GM18508 (cell line): ENCODE results near the gene GABPB1.
"Not testable (repeated sequence)": the region's sequence is repeated elsewhere in the genome, so short reads cannot be mapped to it uniquely, and the experiment has no call there.

ENCODE experiments used
- ATAC-seq: cut with Tn5 transposase; IDR thresholded peaks from one replicate; pipeline ENCODE4 v1.9.1; 2021; ENCODE audit warnings: moderate number of reproducible peaks; ENCODE audit not compliant: insufficient read depth, unreplicated experiment

GABPB1 gene

DNA sequence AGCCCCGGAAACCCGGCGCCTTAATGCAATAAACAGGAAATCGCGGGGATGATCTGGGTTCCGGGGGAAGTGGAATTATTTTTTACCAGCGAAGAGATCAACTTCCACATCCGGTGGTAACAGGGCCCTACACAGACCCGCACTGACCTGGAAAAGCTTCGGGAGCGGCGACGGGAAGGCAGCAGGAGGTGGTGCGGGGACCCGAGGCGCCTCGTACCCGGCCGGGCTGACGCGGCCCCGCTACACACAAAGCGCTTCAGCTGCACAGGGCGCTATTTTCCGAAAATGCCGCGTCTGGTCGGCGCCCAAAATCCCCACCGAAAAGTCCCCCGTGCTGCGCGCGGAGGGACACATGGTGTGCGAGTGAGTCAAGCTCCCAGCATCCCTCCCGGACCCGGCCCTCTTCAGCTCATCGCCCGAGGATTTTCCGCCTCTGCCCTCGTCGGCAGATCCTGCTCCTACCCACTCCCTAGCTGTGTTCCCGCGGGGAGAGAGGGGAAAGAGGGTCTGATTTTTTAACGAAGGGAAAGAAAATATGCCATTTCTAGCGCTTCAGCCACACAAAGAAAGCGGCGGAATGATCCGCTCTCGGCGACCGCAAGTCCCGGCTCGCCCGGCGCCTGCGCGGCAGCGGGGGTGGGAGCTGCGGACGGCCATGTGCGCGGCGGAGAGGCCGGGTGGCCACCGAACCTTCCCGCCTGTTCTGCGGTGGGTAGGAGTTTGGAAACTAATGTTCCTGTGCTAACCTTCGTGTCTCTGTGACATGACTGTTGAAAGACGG is at the start of gene GABPB1:
GABPB1 (minus strand) TSS at position 361 of the 781 bp plus-strand sequence. CDS start 45,400 bp downstream, outside the sequence.
- peak; percentile 26 for ATAC-seq

DNA sequence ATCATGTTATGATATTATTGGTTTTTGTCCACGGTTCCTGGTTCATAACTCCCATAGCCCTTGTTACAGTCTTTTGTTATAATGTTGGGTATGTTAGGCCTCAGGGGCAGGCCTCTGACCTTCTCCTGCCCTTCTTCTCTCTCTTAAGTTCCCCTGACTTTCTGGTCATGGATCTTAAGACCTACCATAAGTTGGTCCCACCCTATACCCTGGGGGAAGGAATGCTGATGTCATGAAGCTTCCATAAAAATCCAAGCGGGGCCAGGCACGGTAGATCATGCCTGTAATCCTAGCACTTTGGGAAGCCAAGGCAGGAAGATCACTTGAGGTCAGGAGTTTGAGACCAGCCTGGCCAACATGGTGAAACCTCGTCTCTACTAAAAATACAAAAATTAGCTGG is 36.6 kb upstream of the GABPB1 start:
- not testable (repeated sequence) for ATAC-seq

DNA sequence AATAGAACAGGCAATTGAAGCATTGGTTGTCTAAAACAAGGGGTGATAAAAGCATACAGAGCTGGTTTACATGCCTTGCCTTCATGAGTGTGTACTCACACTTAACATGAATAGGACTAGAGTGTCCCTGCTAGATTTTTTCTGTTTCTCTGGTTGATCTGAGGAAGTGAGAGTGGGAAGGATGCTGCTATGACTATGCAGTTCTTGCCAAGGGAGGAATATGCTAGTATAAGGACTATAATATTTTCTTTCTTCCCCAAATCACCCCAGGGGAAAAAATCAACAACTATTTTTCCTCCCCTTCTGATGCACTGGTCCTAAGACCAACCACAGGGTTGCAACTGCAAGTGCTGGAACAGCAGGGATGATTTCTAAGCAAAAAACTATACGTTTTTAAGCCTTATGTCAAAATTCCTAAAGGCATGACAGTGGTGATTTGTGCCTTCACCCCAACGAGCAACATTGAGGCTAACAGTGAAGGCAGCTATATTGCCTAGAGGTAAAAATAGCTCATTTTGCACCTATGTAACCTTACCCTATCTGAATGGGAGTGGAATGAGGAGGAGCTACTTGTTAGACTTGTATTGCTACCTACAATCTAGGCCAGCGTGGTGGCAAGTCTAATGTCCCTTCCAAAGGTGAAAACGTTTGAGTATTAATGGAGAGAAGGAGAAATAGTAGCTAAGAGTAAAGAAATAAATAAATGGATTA is 35.7 kb upstream of the GABPB1 start:
- ATAC-seq: peak; percentile 86

DNA sequence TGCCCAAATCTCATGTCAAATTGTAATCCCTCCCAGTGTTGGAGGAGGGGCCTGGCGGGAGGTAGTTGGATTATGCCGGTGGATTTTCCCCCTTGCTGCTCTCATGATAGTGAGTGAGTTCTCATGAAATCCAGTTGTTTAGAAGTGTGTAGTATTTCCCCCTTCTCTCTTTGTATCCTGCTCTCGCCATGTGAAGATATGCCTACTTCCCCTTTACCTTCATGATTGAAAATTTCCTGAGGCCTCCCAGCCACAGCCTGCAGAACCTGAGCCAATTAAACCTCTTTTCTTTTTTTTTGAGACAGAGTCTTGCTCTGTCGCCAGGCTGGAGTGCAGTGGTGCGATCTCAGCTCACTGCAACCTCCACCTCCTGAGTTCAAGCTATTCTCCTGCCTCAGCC is 27.4 kb upstream of the GABPB1 start:
- ATAC-seq: not testable (repeated sequence)

DNA sequence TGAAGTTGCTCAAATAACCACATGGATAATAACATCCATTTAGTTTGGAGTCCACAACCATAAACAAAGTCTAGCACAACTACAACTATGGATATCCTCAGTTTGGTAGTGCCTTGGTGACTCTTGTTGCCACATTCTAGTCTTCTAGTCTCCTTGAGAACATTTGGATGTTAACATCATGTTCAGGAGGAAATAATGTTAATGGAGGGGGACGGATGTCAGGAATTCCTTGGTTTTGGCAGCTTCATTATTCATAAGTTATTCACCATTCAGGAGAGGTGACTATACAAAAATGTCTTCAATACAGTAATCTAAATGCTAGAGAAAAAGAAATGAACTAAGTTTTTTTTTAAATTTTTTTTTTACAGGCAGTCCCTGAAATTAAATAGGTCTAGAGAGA is 26.4 kb upstream of the GABPB1 start:
- ATAC-seq: no peak

DNA sequence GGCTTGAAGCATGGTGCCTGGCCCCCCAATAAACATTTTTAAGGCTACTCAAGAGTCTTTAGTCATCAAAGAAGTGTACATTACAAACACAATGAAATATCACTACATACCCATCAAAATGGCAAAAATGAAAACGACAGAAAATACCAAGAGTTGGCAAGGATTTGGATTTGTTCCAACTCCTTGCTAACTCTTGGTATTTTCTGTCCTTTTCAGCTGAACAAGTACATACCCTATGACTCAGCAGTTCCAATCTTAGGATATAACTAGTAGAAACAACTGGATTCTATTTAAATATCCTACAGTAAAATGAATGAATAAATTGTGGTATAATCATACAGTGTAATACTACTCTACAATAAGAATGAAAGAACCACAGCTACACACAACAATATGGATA is 25.1 kb upstream of the GABPB1 start:
- no peak for ATAC-seq

DNA sequence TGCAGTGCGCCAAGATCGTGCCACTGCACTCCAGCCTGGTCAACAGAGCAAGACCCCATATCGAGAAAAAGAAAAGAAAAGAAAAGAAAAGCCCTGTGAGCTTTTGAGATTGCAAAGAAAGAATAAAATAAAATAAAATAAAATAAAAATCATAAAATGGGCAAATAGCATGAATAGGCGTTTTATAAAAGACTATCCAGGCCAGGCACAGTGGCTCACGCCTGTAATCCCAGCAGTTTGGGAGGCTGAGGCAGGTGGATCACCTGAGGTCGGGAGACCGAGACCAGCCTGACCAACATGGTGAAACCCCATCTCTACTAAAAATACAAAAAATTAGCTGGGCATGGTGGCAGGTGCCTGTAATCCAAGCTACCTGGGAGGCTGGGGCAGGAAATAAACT is 24.4 kb upstream of the GABPB1 start:
- ATAC-seq: not testable (repeated sequence)

DNA sequence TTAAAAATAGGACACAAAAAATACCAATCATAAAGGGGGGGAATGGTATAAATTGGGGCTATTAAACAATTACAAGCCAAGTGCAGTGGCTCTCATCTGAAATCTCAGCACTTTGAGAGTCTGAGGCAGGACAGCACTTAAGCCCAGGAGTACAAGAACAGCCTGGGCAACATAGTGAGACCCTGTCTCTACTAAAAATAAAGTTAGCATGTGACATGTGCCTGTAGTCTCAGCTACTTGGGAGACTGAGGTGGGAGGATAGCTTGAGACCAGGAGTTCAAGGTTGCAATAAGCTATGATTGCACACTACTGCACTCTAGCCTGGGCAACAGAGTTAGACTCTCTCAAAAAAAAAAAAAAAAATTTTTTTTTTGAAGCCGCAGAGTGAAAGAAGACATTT is 23.8 kb upstream of the GABPB1 start:
- no peak for ATAC-seq

DNA sequence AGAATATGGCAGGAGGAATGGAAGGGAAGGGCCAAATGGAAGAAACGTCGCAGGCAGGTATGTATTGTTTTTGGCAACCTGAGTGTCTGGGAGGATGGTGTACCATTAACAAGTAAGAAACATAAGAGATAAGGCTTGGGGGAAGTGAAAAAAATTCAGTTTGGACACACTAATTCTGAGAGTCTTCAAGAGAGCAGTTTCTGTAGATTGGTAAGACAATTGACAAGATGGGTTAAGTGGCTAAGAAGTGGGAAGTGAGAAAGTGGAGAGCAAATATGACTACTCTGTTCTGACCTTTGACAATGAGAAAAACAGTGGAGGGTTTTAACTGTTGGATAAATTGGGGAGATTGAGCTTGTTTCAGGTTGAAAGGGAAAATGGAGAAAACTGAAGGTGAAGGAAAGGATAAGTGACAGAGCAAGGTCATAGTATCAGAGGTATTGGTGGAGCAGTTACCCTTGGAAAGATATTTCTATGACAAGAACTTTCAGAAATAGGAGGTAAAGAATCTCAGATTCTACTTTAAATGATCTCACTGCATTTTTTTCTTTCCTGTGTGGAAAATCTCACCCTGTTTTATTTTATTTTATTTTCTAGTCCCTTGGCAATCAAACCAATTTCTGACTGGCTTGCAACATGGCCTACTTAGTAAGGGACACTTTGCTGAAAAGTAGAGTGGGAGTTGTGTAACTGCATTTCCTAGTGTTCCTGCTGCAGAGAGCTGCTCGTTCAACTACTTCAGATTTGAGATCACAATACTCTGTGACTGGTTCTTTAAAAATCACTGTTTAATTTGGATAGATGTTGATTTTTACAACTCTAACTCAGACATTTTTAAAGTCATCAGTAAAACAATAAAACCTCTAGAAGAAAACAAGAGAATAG is 23.1 kb upstream of the GABPB1 start:
- ATAC-seq: peak; percentile 95

DNA sequence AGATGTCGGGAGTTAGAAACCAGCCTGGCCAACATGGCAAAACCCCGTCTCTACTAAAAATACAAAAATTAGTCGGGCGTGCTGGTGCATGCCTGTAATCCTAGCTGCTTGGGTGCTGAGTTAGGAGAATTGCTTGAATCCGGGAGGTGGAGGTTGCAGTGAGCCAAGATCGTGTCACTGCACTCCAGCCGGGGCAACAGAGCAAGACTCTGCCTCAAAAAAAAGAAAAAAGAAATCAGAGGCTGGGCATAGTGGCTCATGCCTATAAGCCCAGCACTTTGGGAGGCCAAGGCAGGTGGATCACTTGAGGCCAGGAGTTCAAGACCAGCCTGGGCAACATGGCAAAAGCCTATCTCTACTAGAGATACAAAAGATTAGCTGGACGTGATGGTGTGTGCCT is 14.6 kb upstream of the GABPB1 start:
- not testable (repeated sequence) for ATAC-seq

DNA sequence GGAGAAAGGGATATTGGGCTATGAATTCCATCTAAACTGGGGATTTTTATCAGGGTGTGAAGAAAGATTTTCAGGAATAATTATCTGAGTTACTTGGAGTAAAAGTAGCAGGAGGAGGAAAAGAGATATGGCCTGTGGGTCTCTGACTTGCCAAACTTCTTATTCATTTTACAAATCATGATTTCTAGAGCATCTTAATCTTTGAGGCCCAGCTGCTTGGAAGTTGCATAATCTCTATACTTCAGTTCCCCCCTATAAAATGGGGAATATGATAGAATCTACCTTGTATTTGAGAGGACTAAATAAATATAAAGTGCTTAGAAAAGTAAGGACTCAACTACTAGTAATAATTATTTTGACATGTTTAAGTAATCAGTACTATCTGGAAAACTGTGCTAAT is 11.0 kb upstream of the GABPB1 start:
- ATAC-seq: no peak

DNA sequence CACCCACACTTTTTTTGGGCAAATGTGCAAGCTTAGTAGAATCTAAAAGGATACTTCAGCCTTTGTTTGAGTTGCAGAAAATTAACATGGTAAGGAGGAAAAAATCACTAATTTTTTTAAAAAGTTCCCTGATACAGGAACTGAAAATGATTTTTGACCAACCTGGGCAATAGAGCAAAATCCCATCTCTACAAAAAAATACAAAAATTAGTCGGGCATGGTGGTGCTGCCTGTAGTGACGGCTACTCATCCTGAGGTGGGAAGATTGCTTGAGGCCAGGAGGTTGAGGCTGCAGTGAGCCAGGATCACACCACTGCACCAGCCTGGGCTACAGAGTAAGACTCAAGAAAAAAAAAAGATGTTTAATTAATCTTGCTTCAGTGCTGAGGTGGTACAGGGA is 10.6 kb upstream of the GABPB1 start:
- no peak for ATAC-seq

DNA sequence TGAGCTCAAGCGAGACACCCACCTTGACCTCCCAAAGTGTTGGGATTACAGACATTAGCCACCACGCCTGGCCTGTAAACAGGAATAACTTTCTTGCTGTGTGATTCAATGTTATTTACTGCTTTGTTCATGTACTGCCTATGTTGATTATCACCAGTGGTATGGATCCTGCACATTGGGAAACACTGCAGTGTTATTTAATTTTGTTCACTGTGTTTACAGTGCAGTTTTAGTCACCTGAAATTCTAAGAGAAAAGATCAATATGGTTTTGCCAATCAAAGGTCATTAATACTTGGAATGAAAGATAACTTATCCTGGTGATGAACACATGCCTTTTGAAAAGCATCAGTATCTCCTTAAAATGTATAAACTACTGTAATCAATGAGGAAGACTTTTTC is 8.6 kb upstream of the GABPB1 start:
- no peak for ATAC-seq

DNA sequence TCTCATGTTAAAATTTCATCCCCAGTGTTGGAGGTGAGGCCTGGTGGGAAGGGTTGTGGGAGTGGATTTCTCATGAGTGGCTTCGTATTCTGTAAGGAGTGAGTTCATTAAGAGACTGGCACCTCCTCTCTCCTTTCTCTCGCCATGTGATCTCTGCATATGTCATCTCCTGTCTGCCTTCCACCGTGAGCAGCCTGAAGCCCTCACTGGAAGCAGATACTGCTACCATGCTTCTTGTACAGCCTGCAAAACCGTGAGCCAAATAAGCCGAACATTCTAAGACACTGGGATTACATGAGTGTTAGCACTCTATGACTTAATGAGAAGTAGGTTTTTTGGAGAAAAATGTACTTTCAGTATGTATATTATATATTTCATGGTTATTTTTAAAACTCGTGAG is 6.8 kb upstream of the GABPB1 start:
- ATAC-seq: no peak

DNA sequence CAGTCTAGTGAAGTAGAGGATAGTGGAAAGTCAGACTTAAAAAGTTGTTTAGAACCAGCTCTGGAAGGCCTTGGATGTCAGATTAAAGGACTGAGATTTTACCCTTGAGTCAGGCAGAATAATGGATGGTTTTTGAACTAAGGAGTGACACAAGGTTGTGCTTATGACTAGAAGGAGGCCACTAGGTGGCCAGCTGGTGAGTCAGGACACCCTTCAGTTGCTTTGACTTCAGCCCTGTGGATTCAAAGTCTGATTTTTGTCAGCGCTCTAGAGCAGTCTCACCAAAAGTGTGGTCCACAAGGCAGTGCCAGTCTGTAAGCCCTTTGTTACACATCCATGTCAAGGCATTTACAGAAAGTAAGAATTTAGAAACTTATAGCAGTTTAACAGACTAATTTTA is 3.8 kb upstream of the GABPB1 start:
- ATAC-seq: no peak

DNA sequence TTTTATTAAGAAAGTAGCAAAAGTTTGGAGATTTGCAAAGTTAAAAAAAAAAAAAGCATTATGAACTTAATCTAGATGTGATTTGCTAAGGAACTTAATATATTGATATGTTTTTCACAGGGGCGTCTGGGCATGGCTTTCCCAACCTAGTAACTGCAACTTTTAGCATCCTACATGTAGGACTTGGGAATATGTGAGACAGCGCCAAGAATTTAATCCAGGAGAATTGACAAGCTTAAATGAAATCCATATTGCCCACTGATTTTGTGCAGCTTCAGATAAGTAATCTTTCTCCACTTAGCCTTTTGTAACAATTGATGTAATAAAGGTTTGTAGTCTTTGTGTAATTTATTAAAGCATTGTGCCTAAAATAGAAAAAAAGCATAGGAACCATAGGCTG is 982 bp upstream of the GABPB1 start:
- ATAC-seq: no peak

DNA sequence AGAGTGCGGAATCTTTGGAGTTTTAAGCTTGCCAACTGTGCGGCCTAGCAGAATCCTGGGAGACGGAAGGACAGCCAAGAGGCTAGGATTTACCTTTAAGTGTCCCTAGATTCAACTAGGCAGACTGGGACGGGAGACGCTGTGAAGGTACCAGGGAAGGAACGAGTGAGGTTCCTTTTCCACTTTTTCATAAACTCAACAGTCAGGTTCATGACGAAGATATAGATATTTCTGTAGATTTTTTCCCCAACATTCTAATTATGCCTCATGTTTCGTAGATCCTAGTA is 564 bp upstream of the GABPB1 start:
- no peak for ATAC-seq

DNA sequence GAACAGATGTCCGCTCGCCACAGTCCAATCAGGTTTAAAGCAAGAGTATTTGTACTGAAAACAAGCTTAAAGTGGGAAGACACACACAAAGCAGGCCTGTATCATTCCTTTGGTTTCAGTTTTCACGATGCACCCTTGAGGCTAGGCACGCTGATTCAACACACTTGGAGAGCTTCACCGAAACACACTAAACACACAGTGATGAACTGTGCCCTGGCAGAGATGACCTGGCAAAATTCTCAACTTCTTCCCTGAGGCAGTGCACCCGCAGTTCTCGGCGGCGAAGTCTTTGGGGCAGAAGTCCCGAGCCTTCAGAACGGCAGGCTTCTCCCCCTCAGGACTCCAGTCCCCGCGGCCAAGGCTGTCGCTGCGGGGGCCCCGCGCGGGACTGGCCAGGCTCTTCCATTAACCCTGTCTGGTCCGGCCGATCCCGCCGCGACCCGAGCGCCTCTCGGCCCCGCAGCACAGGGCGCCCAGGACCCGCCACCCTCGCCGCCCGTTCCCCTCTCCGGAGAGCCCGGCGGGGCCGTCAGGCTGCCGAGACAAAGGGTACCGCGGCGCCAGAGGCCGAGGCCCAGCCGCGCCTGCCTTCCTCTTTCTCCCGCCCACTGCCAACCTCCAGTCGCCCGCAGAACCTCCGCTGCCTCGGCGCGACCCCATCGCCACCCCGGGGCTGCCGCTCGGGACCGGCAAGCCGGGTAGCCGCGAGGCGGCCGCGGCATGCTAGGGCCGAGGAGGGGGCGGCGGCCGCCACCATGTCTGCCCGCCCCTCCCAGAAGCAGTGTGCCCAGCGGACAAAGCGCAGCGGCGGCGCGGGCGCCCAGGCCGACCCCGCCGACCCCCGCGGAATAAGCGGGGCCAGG is 792 bp downstream of the GABPB1 start:
- ATAC-seq: peak; percentile 22

DNA sequence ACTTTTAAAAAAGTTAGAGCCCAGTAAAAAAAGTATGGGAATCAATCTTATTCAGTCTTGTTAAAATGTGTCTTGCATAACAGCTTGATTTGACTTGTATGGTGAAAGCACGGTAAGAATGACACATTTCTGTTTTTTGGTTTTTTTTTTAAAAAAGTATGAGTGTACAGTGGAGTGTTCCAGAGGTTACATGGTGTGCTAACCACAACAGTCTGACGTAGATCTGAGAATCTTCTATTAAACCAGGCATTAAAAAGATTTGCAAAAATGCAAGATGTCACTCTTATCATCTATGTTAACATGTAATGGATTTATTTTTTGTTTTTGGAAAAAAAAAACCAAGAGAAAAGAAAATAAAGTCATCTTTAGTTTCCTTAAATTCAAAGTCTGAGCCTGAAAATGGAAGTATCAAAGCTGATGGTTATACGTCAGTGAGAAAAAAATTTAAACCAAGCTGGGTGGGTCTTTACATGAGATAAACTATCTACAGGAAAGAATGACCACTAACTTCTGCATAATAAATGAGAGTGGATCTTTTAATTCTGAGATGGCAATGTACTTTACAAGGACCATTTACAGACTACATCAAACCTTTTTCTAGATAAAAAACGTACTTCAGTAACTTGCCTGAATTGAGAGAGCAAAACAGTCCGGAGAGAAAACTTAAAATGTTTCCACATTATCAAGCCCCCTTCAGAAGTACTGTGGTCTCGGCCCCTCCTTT is 1.6 kb downstream of the GABPB1 start:
- ATAC-seq: no peak

DNA sequence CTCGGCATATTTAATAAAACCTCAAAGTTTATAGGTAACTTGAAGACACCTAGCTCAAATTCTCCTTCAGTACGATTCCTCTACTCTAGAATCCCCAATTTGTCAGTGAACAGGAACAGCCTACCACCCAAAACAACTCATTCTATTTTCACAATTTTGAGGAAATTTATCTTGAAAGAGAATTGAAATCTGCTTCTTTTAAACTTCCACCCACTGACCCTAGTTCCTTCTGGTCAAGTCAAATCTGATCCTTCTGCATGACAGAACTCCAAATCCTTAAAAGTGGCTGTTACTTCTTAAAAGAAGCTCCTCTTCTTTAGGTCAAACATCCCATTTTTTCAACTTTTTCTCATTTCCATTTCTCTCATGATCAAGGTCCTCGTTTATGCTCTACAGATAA is 4.4 kb downstream of the GABPB1 start:
- no peak for ATAC-seq
